GM12891 (cell line): Measurements from ENCODE around the gene KAZN.

Experiments used
- PAX5 ChIP-seq: IDR thresholded peaks from 2 replicates; pipeline ENCODE4 v1.6.1; 2011; ENCODE audit warnings: low read length, moderate library complexity, mild to moderate bottlenecking; ENCODE audit not compliant: insufficient read depth, severe bottlenecking
- POLR2A ChIP-seq: IDR thresholded peaks from 2 replicates; pipeline ENCODE4 v1.6.1; 2011; ENCODE audit warnings: low read depth, low read length, control low read depth
- POLR2AphosphoS5 ChIP-seq: IDR thresholded peaks from 2 replicates; pipeline ENCODE4 v1.6.1; 2011; ENCODE audit warnings: low read depth, low read length, control low read depth
- POU2F2 ChIP-seq: IDR thresholded peaks from 2 replicates; pipeline ENCODE4 v1.6.1; 2011; ENCODE audit warnings: low read depth, mild to moderate bottlenecking, control low read depth, low read length, moderate library complexity
- TAF1 ChIP-seq: IDR thresholded peaks from 2 replicates; pipeline ENCODE4 v1.6.1; 2011; ENCODE audit warnings: low read depth, low read length, control low read depth

DNA sequence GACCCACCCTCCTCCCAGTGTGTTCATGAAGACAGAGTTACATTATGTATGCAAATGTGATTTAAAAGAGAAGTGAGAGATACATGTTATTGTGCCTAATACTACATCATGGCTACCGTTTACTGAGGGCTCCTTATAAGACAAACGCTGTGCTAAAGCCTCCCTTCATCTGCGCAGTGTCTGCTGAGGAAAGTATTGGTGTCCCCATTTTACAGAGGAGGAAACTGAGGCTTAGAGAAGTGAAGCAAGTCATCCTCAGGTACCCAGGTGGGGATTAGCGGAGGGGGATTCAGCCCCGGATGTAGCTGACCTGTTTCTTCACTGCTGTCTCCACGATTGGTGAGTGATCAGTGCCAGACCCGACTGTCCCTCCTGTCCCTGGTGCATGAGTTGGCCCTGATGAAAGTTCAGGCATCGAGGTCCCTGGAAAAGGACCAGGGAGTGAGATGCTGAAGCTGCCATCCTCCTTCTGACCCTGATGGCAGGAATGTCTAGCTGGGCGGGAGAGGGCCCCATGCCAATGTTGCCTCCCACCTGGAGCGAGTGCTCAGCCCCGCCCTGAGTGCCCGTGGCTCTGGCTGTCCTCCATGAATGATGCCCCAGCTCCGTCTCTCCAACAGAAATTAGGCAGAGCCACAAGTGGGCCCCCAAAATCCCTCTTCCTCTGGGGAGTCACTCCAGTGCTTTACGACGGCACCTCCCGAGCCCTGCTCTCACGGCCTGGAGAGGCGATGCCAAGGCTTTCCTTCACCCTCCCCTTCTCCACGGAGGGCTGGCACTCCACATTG is 204.7 kb downstream of the KAZN start:
- TF ChIP-seq POLR2A: no peak
- no peak for TF ChIP-seq POLR2AphosphoS5
- TF ChIP-seq PAX5: no peak
- TF ChIP-seq TAF1: no peak
- no peak for TF ChIP-seq POU2F2
